NB4 (cell line): ENCODE data around the gene TNFSF18.

Source experiments
- DNase-seq: peaks from one replicate; pipeline ENCODE4 v3.0.0; 2010; ENCODE audit warnings: low read depth
- H3K4me3 ChIP-seq: one replicate; pipeline ENCODE4 v1.5.1; 2011; ENCODE audit warnings: mild to moderate bottlenecking, low read depth, low read length, moderate library complexity
- CTCF ChIP-seq: IDR thresholded peaks from one replicate; pipeline ENCODE4 v1.5.1; 2012; ENCODE audit warnings: low read depth, low read length
- MYC ChIP-seq: IDR thresholded peaks from 2 replicates; pipeline ENCODE4 v1.6.1; 2011; ENCODE audit warnings: low read depth, low read length
- POLR2A ChIP-seq: IDR thresholded peaks from 2 replicates; pipeline ENCODE4 v1.6.1; 2011; ENCODE audit warnings: mild to moderate bottlenecking; ENCODE audit not compliant: insufficient read length; ENCODE audit errors: extremely low read depth
- TF ChIP-seq, protein P1 (sequence below): IDR thresholded peaks from 2 replicates; pipeline ENCODE4 v1.6.1; 2011; ENCODE audit warnings: low read depth, low read length

The TNFSF18 gene

GRCh38 chr1:173009597-173009996 is 41.1 kb downstream of the TNFSF18 start:
- no peak overlapping the region for H3K4me3 ChIP-seq
- DNase-seq = no peak
- no peak for TF ChIP-seq CTCF

GRCh38 chr1:173005196-173005864 is 45.4 kb downstream of the TNFSF18 start:
- H3K4me3 ChIP-seq = no peak overlapping the region
- TF ChIP-seq CTCF = no peak
- TF ChIP-seq, protein P1, sequence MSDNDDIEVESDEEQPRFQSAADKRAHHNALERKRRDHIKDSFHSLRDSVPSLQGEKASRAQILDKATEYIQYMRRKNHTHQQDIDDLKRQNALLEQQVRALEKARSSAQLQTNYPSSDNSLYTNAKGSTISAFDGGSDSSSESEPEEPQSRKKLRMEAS = no peak
- no peak for TF ChIP-seq POLR2A
- no peak for TF ChIP-seq MYC
- DNase-seq = no peak

GRCh38 chr1:173002891-173003838 is 47.6 kb downstream of the TNFSF18 start:
- DNase-seq = no peak
- no peak overlapping the region for H3K4me3 ChIP-seq
- TF ChIP-seq POLR2A = no peak
- TF ChIP-seq, protein P1 = no peak
- no peak for TF ChIP-seq MYC
- TF ChIP-seq CTCF = no peak

GRCh38 chr1:172999349-172999748 is 51.4 kb downstream of the TNFSF18 start:
- no peak for TF ChIP-seq CTCF
- TF ChIP-seq MYC = no peak
- TF ChIP-seq POLR2A = no peak
- no peak overlapping the region for H3K4me3 ChIP-seq
- no peak for DNase-seq

- H3K4me3 ChIP-seq = no peak overlapping the region
- no peak for TF ChIP-seq MYC
- TF ChIP-seq POLR2A = no peak
- TF ChIP-seq CTCF = no peak
- TF ChIP-seq, protein P1 = no peak
- no peak for DNase-seq
These were observed 52.8 kb downstream of the TNFSF18 start for GRCh38 chr1:172997941-172998361.
